CD4-positive, alpha-beta T cell (primary cell): ENCODE measurements around the gene SPRR2F. TPM values are rescaled to one million over a fixed set of nuclear protein-coding genes. Genes with fewer than 3 reads are reported as not detected.

Source experiments
- ATAC-seq: fragments of 200-7000 bp; cut with Tn5 transposase; one replicate; pipeline ENCODE4 v1.10.0; 2022; ENCODE audit warnings: mild to moderate bottlenecking; ENCODE audit not compliant: poor library complexity
- CTCF ChIA-PET: fragments of 350-600 bp; sonication (Branson Sonifier 250); formaldehyde crosslinking; loops from one replicate; lab custom pipeline; 2021; ENCODE audit warnings: antibody characterized with exemption, inconsistent platforms; lab: Charles Lee
- POLR2A ChIA-PET: fragments of 350-600 bp; sonication (Branson Sonifier 250); formaldehyde crosslinking; loops from one replicate; lab custom pipeline; 2021; ENCODE audit warnings: antibody characterized with exemption, inconsistent platforms; lab: Charles Lee
- DNase-seq, 14 experiments: peaks; one replicate each; pipeline ENCODE4 v3.0.0-alpha.2; 2013 to 2020; ENCODE audit warnings: mixed read lengths in 2 of 14
- H3K27ac ChIP-seq, 2 donors: one replicate each; pipeline versions ENCODE4 v1.5.1 to v1.7.0; 2013; ENCODE audit warnings: low read length in 2 of 2, low read depth in 1 of 2, mild to moderate bottlenecking in 1 of 2
- H3K27me3 ChIP-seq, 2 experiments: 1 replicate in 1 of 2; 2 replicates in 1 of 2; pipeline versions ENCODE4 v1.6.1 to v1.7.0; 2013; ENCODE audit warnings: low read length in 2 of 2, control low read depth in 1 of 2, mild to moderate bottlenecking in 1 of 2, moderate library complexity in 1 of 2; ENCODE audit not compliant: insufficient read depth in 2 of 2, control insufficient read depth in 1 of 2
- H3K36me3 ChIP-seq: one replicate; pipeline ENCODE4 v1.6.1; 2013; ENCODE audit warnings: low read length, control low read depth; ENCODE audit not compliant: insufficient read depth
- H3K4me1 ChIP-seq: one replicate; pipeline ENCODE4 v1.6.1; 2013; ENCODE audit warnings: low read length, control low read depth; ENCODE audit not compliant: insufficient read depth
- H3K4me3 ChIP-seq: one replicate; pipeline ENCODE4 v1.5.1; 2013; ENCODE audit warnings: mild to moderate bottlenecking, low read length, moderate library complexity
- H3K9me3 ChIP-seq, 2 experiments: 1 replicate in 1 of 2; 2 replicates in 1 of 2; pipeline versions ENCODE4 v1.6.1 to v1.7.0; 2013; ENCODE audit warnings: low read length in 2 of 2, mild to moderate bottlenecking in 2 of 2, control low read depth in 1 of 2, moderate library complexity in 1 of 2; ENCODE audit not compliant: control insufficient read depth in 1 of 2, insufficient read depth in 1 of 2
- H3K27ac Mint-ChIP-seq: one replicate; pipeline ENCODE4 v1.8.0; 2020; ENCODE audit warnings: mixed read lengths
- H3K27me3 Mint-ChIP-seq: one replicate; pipeline ENCODE4 v1.8.0; 2021; ENCODE audit warnings: mixed read lengths
- H3K36me3 Mint-ChIP-seq: one replicate; pipeline ENCODE4 v1.8.0; 2021; ENCODE audit warnings: low read depth, mixed read lengths
- H3K4me1 Mint-ChIP-seq: one replicate; pipeline ENCODE4 v1.8.0; 2021; ENCODE audit warnings: low read depth, mixed read lengths
- H3K4me3 Mint-ChIP-seq: one replicate; pipeline ENCODE4 v1.8.0; 2020; ENCODE audit warnings: mild to moderate bottlenecking, mixed read lengths
- H3K9me3 Mint-ChIP-seq: one replicate; pipeline ENCODE4 v1.8.0; 2020; ENCODE audit warnings: mixed read lengths
- CTCF ChIP-seq: fragments of 200-600 bp; IDR thresholded peaks from one replicate; pipeline ENCODE4 v1.8.0; 2022; ENCODE audit warnings: antibody characterized with exemption, mild to moderate bottlenecking
- intact Hi-C, 2 experiments: fragments of 100-400 bp; cut with DNase I in 1 of 2; cut with micrococcal nuclease in 1 of 2; formaldehyde crosslinking; loops; one replicate each; pipeline versions ENCODE4 v1.15.1 to v1.9.0; 2023 to 2025; cut with DNase I, micrococcal nuclease
- total RNA-seq, 174 experiments: library from RNA in 2 of 174; stranded (reverse) in 2 of 174; gene quantifications; one replicate each; pipeline ENCODE4 v1.2.3 and lab custom pipeline; 2021 to 2026

The SPRR2F gene
- total RNA-seq, 2 experiments from 2014 or later: not detected

DNA sequence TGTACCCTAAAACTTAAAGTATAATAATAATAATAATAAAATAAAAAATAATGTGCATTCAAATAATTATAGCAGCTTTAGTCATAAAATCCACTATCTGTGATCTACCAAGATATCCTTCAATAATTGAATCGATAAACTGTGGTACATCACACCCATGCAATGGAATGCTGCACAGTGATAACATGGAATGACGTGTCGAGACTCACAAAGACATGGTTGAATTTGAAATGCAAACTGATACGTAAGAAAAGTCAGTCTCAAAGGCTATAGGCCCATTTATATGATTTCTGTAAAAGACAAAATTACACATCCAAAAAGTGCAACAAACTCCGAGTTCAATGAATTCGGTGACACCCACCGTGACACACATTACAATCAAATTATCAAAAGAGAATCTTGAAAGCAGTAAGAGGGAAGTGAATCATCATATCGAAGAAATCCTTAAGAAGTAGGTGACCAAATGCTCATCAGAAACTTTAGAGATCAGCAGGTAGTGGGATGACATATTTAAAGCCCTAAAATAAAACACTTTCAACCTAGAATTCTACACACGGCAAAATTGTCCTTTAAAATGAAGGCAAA, 13.8 kb downstream of the SPRR2F start:
- H3K36me3 ChIP-seq: no peaks in the 10 kb centered on the region
- TF ChIP-seq CTCF: no peak
- H3K4me3 ChIP-seq: no peak overlapping the region
- H3K4me3 Mint-ChIP-seq: no peak overlapping the region
- no peaks in the 10 kb centered on the region for H3K4me1 Mint-ChIP-seq
- H3K27me3 ChIP-seq: peaks cover 2 to 6% of the 10 kb centered on the region in 2 experiments
- ATAC-seq (no peak), DNase-seq (no peak)
- ChIA-PET CTCF (no interaction called here), POLR2A (no interaction called here)
- intact Hi-C loops: no loop called here
- no peaks in the 10 kb centered on the region for H3K9me3 ChIP-seq
- H3K27ac Mint-ChIP-seq: no peak overlapping the region
- H3K4me1 ChIP-seq: no peaks in the 10 kb centered on the region
- H3K9me3 Mint-ChIP-seq: no peaks in the 10 kb centered on the region
- H3K27me3 Mint-ChIP-seq: peaks cover 33% of the 10 kb centered on the region
- no peak overlapping the region for H3K27ac ChIP-seq
- no peaks in the 10 kb centered on the region for H3K36me3 Mint-ChIP-seq

DNA sequence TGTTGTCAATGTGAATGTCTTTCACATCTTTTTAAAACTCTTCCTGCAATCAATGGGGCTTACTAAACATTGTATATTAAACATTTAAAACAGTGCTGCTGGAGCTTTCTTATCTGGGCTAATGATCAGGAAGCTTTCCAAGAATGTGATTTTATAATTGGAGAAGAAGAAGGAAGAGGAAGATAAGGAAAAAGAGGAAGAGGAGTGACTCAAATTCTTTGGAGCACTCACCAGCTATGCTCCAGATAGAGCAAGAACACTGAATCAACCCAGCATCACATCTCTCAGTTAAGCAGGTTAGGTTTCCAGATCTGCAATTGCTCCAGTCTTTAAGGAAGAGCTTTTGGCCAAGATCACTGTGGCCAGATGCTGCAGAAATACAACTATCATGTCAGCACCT, 17.6 kb downstream of the SPRR2F start:
- TF ChIP-seq CTCF: no peak

DNA sequence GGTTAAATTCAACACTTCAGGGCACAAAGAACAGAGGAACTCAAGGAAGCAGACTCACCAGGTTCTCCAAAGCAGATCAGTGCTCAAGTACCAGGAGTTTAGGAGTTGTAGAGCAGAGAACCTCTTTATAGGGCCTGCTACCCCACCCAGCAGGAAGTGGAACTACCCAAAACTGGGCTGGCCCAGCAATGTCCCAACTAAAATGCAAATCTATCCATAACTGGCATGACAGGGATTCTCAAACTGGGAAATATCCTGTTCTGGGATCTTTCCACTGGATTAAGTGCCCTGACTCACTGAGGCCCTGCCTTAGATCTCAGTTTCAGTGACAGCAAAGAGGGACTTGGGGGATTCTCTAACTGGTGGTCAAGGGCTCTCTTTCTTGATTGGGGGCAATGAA, 18.9 kb downstream of the SPRR2F start, which contains the start of gene SPRR2E:
TSS of gene SPRR2E (minus strand) at position 101 of the 400 bp plus-strand sequence. CDS start 775 bp downstream, outside the sequence.
- ChIA-PET CTCF (no interaction called here), POLR2A (no interaction called here)
- Mint-ChIP-seq H3K36me3 (no peaks in the 10 kb centered on the region), H3K9me3 (no peaks in the 10 kb centered on the region), H3K4me1 (no peaks in the 10 kb centered on the region), H3K27ac (no peak within 1 kb of the TSS), H3K27me3 (peaks cover 28% of the 10 kb centered on the region), H3K4me3 (no peak within 1 kb of the TSS)
- Histone ChIP-seq H3K9me3 (no peaks in the 10 kb centered on the region), H3K4me3 (no peak within 1 kb of the TSS), H3K27me3 (peaks cover 0 to 6% of the 10 kb centered on the region in 2 experiments), H3K4me1 (no peaks in the 10 kb centered on the region), H3K36me3 (no peaks in the 10 kb centered on the region), H3K27ac (no peak within 1 kb of the TSS)
- TF ChIP-seq CTCF: no peak
- ATAC-seq (no peak), DNase-seq (no peak)
- intact Hi-C loops: no loop called here

More for the DNA sequence above, 17.6 kb downstream of the SPRR2F start:
- Histone ChIP-seq H3K27ac (no peak overlapping the region), H3K4me1 (no peaks in the 10 kb centered on the region), H3K4me3 (no peak overlapping the region), H3K36me3 (no peaks in the 10 kb centered on the region), H3K27me3 (peaks cover 0 to 6% of the 10 kb centered on the region in 2 experiments), H3K9me3 (no peaks in the 10 kb centered on the region)
- H3K27me3 Mint-ChIP-seq: peaks cover 28% of the 10 kb centered on the region
- H3K9me3 Mint-ChIP-seq: no peaks in the 10 kb centered on the region
- ChIA-PET POLR2A (no interaction called here), CTCF (no interaction called here)
- no peak overlapping the region for H3K27ac Mint-ChIP-seq
- no peaks in the 10 kb centered on the region for H3K36me3 Mint-ChIP-seq
- no peak for DNase-seq
- H3K4me3 Mint-ChIP-seq: no peak overlapping the region
- intact Hi-C loops: no loop called here
- ATAC-seq: no peak
- no peaks in the 10 kb centered on the region for H3K4me1 Mint-ChIP-seq
